Measurements from ENCODE around the gene CIAO1. TPM values are rescaled to one million over a fixed set of nuclear protein-coding genes. Genes with fewer than 3 reads are reported as not detected.

The CIAO1 gene
- total RNA-seq, 1 donor from 2014 or later, result 58.6 TPM

- Mint-ChIP-seq H3K27me3 (ENCODE audit: low read depth, unreplicated experiment) (no peaks in the 10 kb centered on the region), H3K36me3 (ENCODE audit: low read depth, unreplicated experiment) (peaks cover 2% of the 10 kb centered on the region), H3K4me3 (ENCODE audit: unreplicated experiment) (no peak overlapping the region), H3K9me3 (ENCODE audit: unreplicated experiment) (no peaks in the 10 kb centered on the region), H3K4me1 (ENCODE audit: low read depth, unreplicated experiment) (peaks cover 40% of the 10 kb centered on the region), H3K27ac (ENCODE audit: unreplicated experiment) (no peak overlapping the region)
- Histone ChIP-seq H3K36me3 (ENCODE audit: insufficient read depth, low read length) (peaks cover 4% of the 10 kb centered on the region), H3K79me2 (ENCODE audit: insufficient read depth, low read length) (peaks cover 89% of the 10 kb centered on the region), H3K4me2 (ENCODE audit: low read length) (no peak overlapping the region), H3K27me3 (ENCODE audit: insufficient read depth, low read length) (no peaks in the 10 kb centered on the region), H3K4me1 (ENCODE audit: insufficient read depth, low read length) (peaks cover 39% of the 10 kb centered on the region), H3K4me3 (ENCODE audit: insufficient read depth, low read depth, low read length) (no peak overlapping the region), H3K9me3 (ENCODE audit: insufficient read depth, low read depth, low read length) (no peaks in the 10 kb centered on the region), H3K27ac (ENCODE audit: low read depth, low read length) (no peak overlapping the region), H2AFZ (ENCODE audit: low read depth, low read length) (no peak overlapping the region), H4K20me1 (ENCODE audit: insufficient read depth, low read length) (peaks cover 68% of the 10 kb centered on the region), H3K9ac (ENCODE audit: low read length) (peak overlapping the region; percentile 2)
- DNase-seq (ENCODE audit: low read depth) (no peak), FAIRE-seq (no peak)
- no peak for TF ChIP-seq EZH2 (IDR thresholded peaks at IDR 0.05; ENCODE audit: insufficient read depth, low read length)
- no peak for TF ChIP-seq CTCF (IDR thresholded peaks at IDR 0.05; ENCODE audit: insufficient read depth, low read depth, low read length)
Measured at GRCh38 chr2:96262306-96262705, 3.7 kb upstream of the CIAO1 start.

- Histone ChIP-seq H3K27me3 (ENCODE audit: insufficient read depth, low read length) (no peaks in the 10 kb centered on the region), H4K20me1 (ENCODE audit: insufficient read depth, low read length) (peaks cover 66% of the 10 kb centered on the region), H2AFZ (ENCODE audit: low read depth, low read length) (no peak overlapping the region), H3K9me3 (ENCODE audit: insufficient read depth, low read depth, low read length) (no peaks in the 10 kb centered on the region), H3K79me2 (ENCODE audit: insufficient read depth, low read length) (peaks cover 86% of the 10 kb centered on the region), H3K4me1 (ENCODE audit: insufficient read depth, low read length) (peaks cover 44% of the 10 kb centered on the region), H3K4me3 (ENCODE audit: insufficient read depth, low read depth, low read length) (no peak overlapping the region), H3K4me2 (ENCODE audit: low read length) (peak overlapping the region; percentile 99), H3K36me3 (ENCODE audit: insufficient read depth, low read length) (peaks cover 14% of the 10 kb centered on the region), H3K9ac (ENCODE audit: low read length) (peak overlapping the region; percentile 87), H3K27ac (ENCODE audit: low read depth, low read length) (no peak overlapping the region)
- Mint-ChIP-seq H3K36me3 (ENCODE audit: low read depth, unreplicated experiment) (peaks cover 6% of the 10 kb centered on the region), H3K4me1 (ENCODE audit: low read depth, unreplicated experiment) (peaks cover 34% of the 10 kb centered on the region), H3K9me3 (ENCODE audit: unreplicated experiment) (no peaks in the 10 kb centered on the region), H3K4me3 (ENCODE audit: unreplicated experiment) (peak overlapping the region; percentile 89), H3K27me3 (ENCODE audit: low read depth, unreplicated experiment) (no peaks in the 10 kb centered on the region), H3K27ac (ENCODE audit: unreplicated experiment) (peak overlapping the region; percentile 58)
- DNase-seq (ENCODE audit: low read depth), result no peak
- FAIRE-seq, result no peak
- TF ChIP-seq EZH2 (IDR thresholded peaks at IDR 0.05; ENCODE audit: insufficient read depth, low read length) (no peak), CTCF (IDR thresholded peaks at IDR 0.05; ENCODE audit: insufficient read depth, low read depth, low read length) (no peak)
Measured at GRCh38 chr2:96264086-96264485, 1.9 kb upstream of the CIAO1 start.

GRCh38 chr2:96264656-96265348 is 1.2 kb upstream of the CIAO1 start:
- peaks cover 79% of the 10 kb centered on the region for H3K79me2 ChIP-seq (ENCODE audit: insufficient read depth, low read length)
- peaks cover 61% of the 10 kb centered on the region for H4K20me1 ChIP-seq (ENCODE audit: insufficient read depth, low read length)
- Mint-ChIP-seq H3K27ac (ENCODE audit: unreplicated experiment) (no peak overlapping the region), H3K9me3 (ENCODE audit: unreplicated experiment) (no peaks in the 10 kb centered on the region), H3K27me3 (ENCODE audit: low read depth, unreplicated experiment) (no peaks in the 10 kb centered on the region), H3K36me3 (ENCODE audit: low read depth, unreplicated experiment) (peaks cover 6% of the 10 kb centered on the region), H3K4me1 (ENCODE audit: low read depth, unreplicated experiment) (peaks cover 27% of the 10 kb centered on the region), H3K4me3 (ENCODE audit: unreplicated experiment) (peak overlapping the region; percentile 89)
- H3K9me3 ChIP-seq (ENCODE audit: insufficient read depth, low read depth, low read length), result no peaks in the 10 kb centered on the region
- TF ChIP-seq CTCF (IDR thresholded peaks at IDR 0.05; ENCODE audit: insufficient read depth, low read depth, low read length) (peak; percentile 45), EZH2 (IDR thresholded peaks at IDR 0.05; ENCODE audit: insufficient read depth, low read length) (no peak)
- H3K27ac ChIP-seq (ENCODE audit: low read depth, low read length), result no peak overlapping the region
- peaks cover 42% of the 10 kb centered on the region for H3K4me1 ChIP-seq (ENCODE audit: insufficient read depth, low read length)
- FAIRE-seq (no peak), DNase-seq (ENCODE audit: low read depth) (peak; percentile 14)
- H3K9ac ChIP-seq (ENCODE audit: low read length), result peak overlapping the region; percentile 87
- peak overlapping the region; percentile 9 for H2AFZ ChIP-seq (ENCODE audit: low read depth, low read length)
- peak overlapping the region; percentile 87 for H3K4me3 ChIP-seq (ENCODE audit: insufficient read depth, low read depth, low read length)
- no peaks in the 10 kb centered on the region for H3K27me3 ChIP-seq (ENCODE audit: insufficient read depth, low read length)
- H3K4me2 ChIP-seq (ENCODE audit: low read length), result peak overlapping the region; percentile 99
- H3K36me3 ChIP-seq (ENCODE audit: insufficient read depth, low read length), result peaks cover 17% of the 10 kb centered on the region

Data from astrocyte (in vitro differentiated cells and primary cell).